HepG2 (cell line): ENCODE measurements around the gene CMYA5. TPM values are rescaled to one million over a fixed set of nuclear protein-coding genes. Genes with fewer than 3 reads are reported as not detected.

Experiments used
- ATAC-seq: fragments of 200-7000 bp; cut with Tn5 transposase; 3 replicates; pipeline ENCODE4 v1.9.1; 2020; ENCODE audit warnings: mild to moderate bottlenecking, moderate library complexity
- BruUV-seq: library from RNA; stranded (reverse); fragments of 400-500 nt; replicated peaks from 2 replicates; lab custom pipeline; 2021; lab: Mats Ljungman, UMichigan
- CTCF ChIA-PET: fragments of 300-600 bp; formaldehyde crosslinking; extraction: SDS; loops from one replicate; lab custom pipeline; 2021; ENCODE audit warnings: low total read pairs, inconsistent platforms, low intra/inter-chr PET ratio; lab: Yijun Ruan, JAX
- POLR2A ChIA-PET: fragments of 350-600 bp; sonication (Branson Sonifier 250); formaldehyde crosslinking; loops from one replicate; lab custom pipeline; 2020; ENCODE audit warnings: antibody characterized with exemption, inconsistent platforms; lab: Yijun Ruan, JAX
- DNase-seq: peaks from one replicate; pipeline ENCODE4 v3.0.0-alpha.2; 2015; ENCODE audit warnings: low spot score
- FAIRE-seq: peaks from 3 replicates; lab custom pipeline; 2011; peaks lifted over from hg19 to GRCh38; lab: Jason Lieb, UNC
- H2AFZ ChIP-seq: one replicate; pipeline ENCODE4 v1.6.1; 2011; ENCODE audit warnings: low read length, inconsistent platforms
- H3K27ac ChIP-seq: fragments of 300-600 bp; 3 replicates; pipeline ENCODE4 v1.8.0; 2011; ENCODE audit warnings: mixed run types, mild to moderate bottlenecking, mixed read lengths, low read length, inconsistent platforms; ENCODE audit not compliant: insufficient read depth; ENCODE audit errors: extremely low read length
- H3K27me3 ChIP-seq, 2 experiments: fragments of 200-600 bp in 1 of 2; 2 replicates in 1 of 2; 3 replicates in 1 of 2; pipeline versions ENCODE4 v1.6.0 to v1.8.0; 2011; ENCODE audit warnings: low read length in 2 of 2, mild to moderate bottlenecking in 2 of 2, moderate library complexity in 2 of 2, inconsistent platforms in 1 of 2; ENCODE audit not compliant: insufficient read depth in 2 of 2, control insufficient read depth in 1 of 2
- H3K36me3 ChIP-seq, 2 experiments: fragments of 200-600 bp in 1 of 2; replicated peaks in 1 of 2; 2 replicates in 1 of 2; 3 replicates in 1 of 2; pipeline versions ENCODE4 v1.5.1 to v1.8.0; 2011; ENCODE audit warnings: low read length in 2 of 2, inconsistent platforms in 1 of 2; ENCODE audit not compliant: insufficient read depth in 2 of 2, control insufficient read depth in 1 of 2
- H3K4me1 ChIP-seq: 2 replicates; pipeline ENCODE4 v1.5.1; 2012; ENCODE audit warnings: low read length, inconsistent platforms; ENCODE audit not compliant: insufficient read depth
- H3K4me2 ChIP-seq: 2 replicates; pipeline ENCODE4 v1.6.0; 2011; ENCODE audit warnings: low read depth, low read length, inconsistent platforms
- H3K4me3 ChIP-seq, 3 experiments: fragments of 200-600 bp in 1 of 3; sonication (generic), shearing (Covaris generic) in 1 of 3; replicated peaks in 1 of 3; 2 replicates each; pipeline ENCODE4 v1.5.1; 2011 to 2016; ENCODE audit warnings: low read length in 3 of 3, inconsistent platforms in 2 of 3, low read depth in 2 of 3, mild to moderate bottlenecking in 2 of 3, control low read depth in 1 of 3, mixed read lengths in 1 of 3; ENCODE audit not compliant: insufficient read depth in 1 of 3
- H3K79me2 ChIP-seq: one replicate; pipeline ENCODE4 v1.6.1; 2011; ENCODE audit warnings: low read length, inconsistent platforms; ENCODE audit not compliant: insufficient read depth
- H3K9ac ChIP-seq: 2 replicates; pipeline ENCODE4 v1.6.0; 2011; ENCODE audit warnings: mild to moderate bottlenecking, low read depth, low read length, inconsistent platforms; ENCODE audit not compliant: insufficient read depth
- H3K9me3 ChIP-seq: 2 replicates; pipeline ENCODE4 v1.5.1; 2012; ENCODE audit warnings: mild to moderate bottlenecking, low read length
- H4K20me1 ChIP-seq: 2 replicates; pipeline ENCODE4 v1.6.0; 2011; ENCODE audit warnings: inconsistent platforms, mild to moderate bottlenecking, low read length, moderate library complexity; ENCODE audit not compliant: insufficient read depth
- BHLHE40 ChIP-seq: IDR thresholded peaks from 2 replicates; pipeline ENCODE4 v1.6.1; 2011; ENCODE audit warnings: low read length, improper control_type of control experiment
- HMGA1 ChIP-seq: sonication (generic); formaldehyde crosslinking; conservative IDR thresholded peaks from 2 replicates; pipeline ENCODE4 v1.4.0; 2020; ENCODE audit warnings: missing genetic modification reagents
- NBN ChIP-seq: fragments of 450-650 bp; conservative IDR thresholded peaks from 2 replicates; pipeline ENCODE4 v1.6.1; 2017
- PCBP1 ChIP-seq: fragments of 200-400 bp; formaldehyde crosslinking; IDR thresholded peaks from 2 replicates; pipeline ENCODE4 v1.6.1; 2017; ENCODE audit warnings: mild to moderate bottlenecking, low read depth, low read length, borderline replicate concordance
- POLR2G ChIP-seq: fragments of 200-400 bp; formaldehyde crosslinking; IDR thresholded peaks from 2 replicates; pipeline ENCODE4 v1.6.1; 2018; ENCODE audit warnings: mild to moderate bottlenecking, low read depth, low read length, moderate library complexity
- SMC3 ChIP-seq: IDR thresholded peaks from 2 replicates; pipeline ENCODE4 v1.6.1; 2011; ENCODE audit warnings: low read length, improper control_type of control experiment
- USF2 ChIP-seq, 2 experiments: sonication (generic) in 1 of 2; formaldehyde crosslinking in 1 of 2; IDR thresholded peaks; 2 replicates each; pipeline versions ENCODE4 v1.5.1 to v1.6.1; 2011 to 2020; ENCODE audit warnings: borderline replicate concordance in 1 of 2, low read depth in 1 of 2, low read length in 1 of 2, mild to moderate bottlenecking in 1 of 2, missing genetic modification reagents in 1 of 2, moderate library complexity in 1 of 2
- ZNF530 ChIP-seq: sonication (generic); formaldehyde crosslinking; IDR thresholded peaks from 2 replicates; pipeline ENCODE4 v1.5.0; 2020; ENCODE audit warnings: low read depth, mild to moderate bottlenecking, missing genetic modification reagents
- WGBS: methylation state at CpG from one replicate; pipeline ENCODE4 v1.1.6; 2017; ENCODE audit warnings: low lambda C conversion rate; 5-methylcytosine and 5-hydroxymethylcytosine counted together
- in situ Hi-C: cut with HindIII; loops from 2 replicates; pipeline ENCODE4 v1.10.0; 2017; ENCODE audit warnings: low pct_unique_long_range_greater_than_20kb; ENCODE audit not compliant: extremely low pct_ligation_motif_present
- intact Hi-C: fragments of 100-400 bp; cut with micrococcal nuclease; formaldehyde crosslinking; loops from one replicate; pipeline ENCODE4 v1.10.0; 2022; ENCODE audit not compliant: unreplicated experiment
- polyA plus RNA-seq, 8 experiments: library from polyadenylated mRNA; depleted of rRNA in 3 of 8; stranded (reverse) in 7 of 8; unstranded in 1 of 8; fragments of >200 nt; fragmentation: Illumina TruSeq in 4 of 8; extraction: Trizol in 4 of 8; gene quantifications; 2 replicates each; pipeline versions ENCODE4 v1.2.1 to v1.2.3, GENCODE V29; 2011 to 2016; ENCODE audit warnings: low read depth in 4 of 8, missing spikeins in 1 of 8, mixed read lengths in 1 of 8; ENCODE audit not compliant: insufficient read depth in 1 of 8
- total RNA-seq, 5 experiments: library from RNA; depleted of rRNA; stranded (reverse); fragments of >200 nt; fragmentation: Illumina TruSeq; extraction: Trizol; gene quantifications; 2 replicates each; pipeline ENCODE4 v1.2.3, GENCODE V29; 2016; ENCODE audit warnings: low read depth in 1 of 5
- TF ChIP-seq, protein P1 (sequence below): sonication (generic); formaldehyde crosslinking; IDR thresholded peaks from 2 replicates; pipeline ENCODE4 v1.4.0; 2020; ENCODE audit warnings: mild to moderate bottlenecking, missing genetic modification reagents

Gene CMYA5
- total and polyA plus RNA-seq, 2 of the 13 experiments (the other 11 are each of a cell fraction or from before 2014, with no cell fraction given) = 0.13 to 0.51 TPM

- WGBS = 68% methylated on average over 11 of the region's 12 CpGs
- no peak overlapping the region for H3K9ac ChIP-seq
- H3K4me2 ChIP-seq = no peak overlapping the region
- in situ Hi-C loops (no loop called here), intact Hi-C loops (no loop called here)
- no peaks in the 10 kb centered on the region for H3K4me1 ChIP-seq
- FAIRE-seq = no peak
- BruUV-seq = no TSS peak
- H4K20me1 ChIP-seq = no peaks in the 10 kb centered on the region
- no peak for DNase-seq
- H3K27me3 ChIP-seq = peaks cover 6 to 39% of the 10 kb centered on the region in 2 experiments; a peak in 2 of 5 replicates
- H3K79me2 ChIP-seq = no peaks in the 10 kb centered on the region
- H3K9me3 ChIP-seq = no peaks in the 10 kb centered on the region
- H3K4me3 ChIP-seq = no peak overlapping the region
- TF ChIP-seq HMGA1 (CRISPR knock-in tag) (no peak), USF2 (IDR thresholded peaks at IDR 0.05; ENCODE audit: low read depth, low read length) (no peak), USF2 (CRISPR knock-in tag; IDR thresholded peaks at IDR 0.05; ENCODE audit: borderline replicate concordance) (no peak), PCBP1 (no peak), SMC3 (no peak), NBN (no peak), POLR2G (no peak), ZNF530 (CRISPR knock-in tag) (no peak), BHLHE40 (no peak)
- TF ChIP-seq, protein P1, sequence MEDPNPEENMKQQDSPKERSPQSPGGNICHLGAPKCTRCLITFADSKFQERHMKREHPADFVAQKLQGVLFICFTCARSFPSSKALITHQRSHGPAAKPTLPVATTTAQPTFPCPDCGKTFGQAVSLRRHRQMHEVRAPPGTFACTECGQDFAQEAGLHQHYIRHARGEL (CRISPR knock-in tag) = no peak
- no peak for ATAC-seq
- H2AFZ ChIP-seq = no peak overlapping the region
- H3K27ac ChIP-seq = no peak overlapping the region
- H3K36me3 ChIP-seq = no peaks in the 10 kb centered on the region
- ChIA-PET POLR2A (no interaction called here), CTCF (no interaction called here)
Measured at GRCh38 chr5:79842006-79842881, 152.6 kb downstream of the CMYA5 start.
